Caco-2 (cell line): ENCODE results near the gene NUFIP1. TPM values are rescaled to one million over a fixed set of nuclear protein-coding genes. Genes with fewer than 3 reads are reported as not detected.

ENCODE experiments used
- BruUV-seq: library from RNA; stranded (reverse); fragments of 400-500 nt; replicated peaks from 2 replicates; lab custom pipeline; 2021; lab: Mats Ljungman, UMichigan
- CTCF ChIA-PET: fragments of 300-600 bp; sonication (Branson Sonifier 250); formaldehyde crosslinking; loops from one replicate; lab custom pipeline; 2022; ENCODE audit warnings: antibody characterized with exemption; lab: Charles Lee
- POLR2A ChIA-PET: fragments of 300-600 bp; sonication (Branson Sonifier 250); formaldehyde crosslinking; loops from one replicate; lab custom pipeline; 2022; ENCODE audit warnings: antibody characterized with exemption; lab: Charles Lee
- DNase-seq, 2 experiments: peaks; one replicate each; pipeline versions ENCODE4 v3.0.0 to v3.0.0-alpha.2; 2020 to 2022
- H3K27me3 ChIP-seq: replicated peaks from 2 replicates; pipeline ENCODE4 v1.6.0; 2011; ENCODE audit warnings: low read length; ENCODE audit not compliant: control insufficient read depth, insufficient read depth
- H3K36me3 ChIP-seq: 2 replicates; pipeline ENCODE4 v1.5.1; 2011; ENCODE audit warnings: low read length; ENCODE audit not compliant: control insufficient read depth, insufficient read depth
- H3K4me1 ChIP-seq: fragments of 250-450 bp; sonication (Bioruptor Pico); 2 replicates; pipeline ENCODE4 v1.5.1; 2020; ENCODE audit warnings: mild to moderate bottlenecking
- H3K4me3 ChIP-seq: 2 replicates; pipeline ENCODE4 v1.5.1; 2011; ENCODE audit warnings: low read depth, mild to moderate bottlenecking, control low read depth, low read length
- H3K9me3 ChIP-seq: fragments of 250-450 bp; sonication (Bioruptor Pico); 2 replicates; pipeline ENCODE4 v1.5.1; 2020; ENCODE audit warnings: mild to moderate bottlenecking, moderate library complexity
- H3K27ac Mint-ChIP-seq: one replicate; pipeline ENCODE4 v1.8.0; 2022; ENCODE audit warnings: mixed read lengths; ENCODE audit not compliant: unreplicated experiment
- H3K27me3 Mint-ChIP-seq: one replicate; pipeline ENCODE4 v1.8.0; 2022; ENCODE audit warnings: mixed read lengths; ENCODE audit not compliant: insufficient read depth, unreplicated experiment
- H3K36me3 Mint-ChIP-seq: one replicate; pipeline ENCODE4 v1.8.0; 2022; ENCODE audit warnings: mild to moderate bottlenecking, mixed read lengths; ENCODE audit not compliant: insufficient read depth, unreplicated experiment
- H3K4me1 Mint-ChIP-seq: one replicate; pipeline ENCODE4 v1.8.0; 2022; ENCODE audit warnings: low read depth, mixed read lengths; ENCODE audit not compliant: unreplicated experiment
- H3K4me3 Mint-ChIP-seq: one replicate; pipeline ENCODE4 v1.8.0; 2022; ENCODE audit warnings: mild to moderate bottlenecking, moderate library complexity, mixed read lengths; ENCODE audit not compliant: unreplicated experiment
- H3K9me3 Mint-ChIP-seq: one replicate; pipeline ENCODE4 v1.8.0; 2022; ENCODE audit warnings: mixed read lengths; ENCODE audit not compliant: unreplicated experiment
- CTCF ChIP-seq, 2 experiments: fragments of 200-600 bp in 1 of 2; IDR thresholded peaks; 1 replicate in 1 of 2; 2 replicates in 1 of 2; pipeline versions ENCODE4 v1.5.1 to v1.8.0; 2011 to 2022; ENCODE audit warnings: antibody characterized with exemption in 1 of 2, control low read depth in 1 of 2, inconsistent platforms in 1 of 2, low read depth in 1 of 2, low read length in 1 of 2, mild to moderate bottlenecking in 1 of 2, moderate library complexity in 1 of 2; ENCODE audit not compliant: insufficient read depth in 1 of 2, severe bottlenecking in 1 of 2, unreplicated experiment in 1 of 2
- intact Hi-C: fragments of 100-400 bp; cut with micrococcal nuclease; formaldehyde crosslinking; loops from one replicate; pipeline ENCODE4 v1.10.0; 2022; ENCODE audit not compliant: unreplicated experiment
- total RNA-seq: library from RNA; stranded (reverse); gene quantifications from 2 replicates; pipeline ENCODE4 v1.2.3, GENCODE V29; 2022

The NUFIP1 gene
- total RNA-seq, 1 experiment from 2014 or later: 15.4 TPM

DNA sequence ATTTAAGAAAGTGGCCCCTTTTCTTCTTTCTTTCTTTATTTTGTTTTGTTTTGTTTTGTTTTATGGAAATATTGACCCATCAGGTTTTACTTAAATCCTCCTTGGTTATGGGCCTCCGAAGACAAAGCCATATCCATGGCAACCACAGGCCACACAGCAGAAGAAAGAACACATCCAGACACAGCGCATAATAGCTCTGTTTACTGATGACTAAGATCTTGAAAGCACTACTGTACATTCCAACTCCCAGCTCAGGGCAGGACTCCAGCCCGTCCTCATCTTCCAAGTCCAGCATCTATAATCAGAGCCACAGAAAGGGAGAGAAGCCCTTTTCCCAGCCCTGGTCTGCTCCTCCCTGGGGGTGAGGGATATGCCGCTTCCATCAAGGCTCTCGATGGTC lies 84.3 kb downstream of the NUFIP1 start:
- ChIA-PET CTCF (interaction anchor here (0.6 to 1.0 kb wide), 2 partner anchors 421 to 470 kb away, joined by 3 to 15 read pairs; no protein-coding TSS in a partner anchor), POLR2A (no interaction called here)
- no peaks in the 10 kb centered on the region for H3K27me3 Mint-ChIP-seq
- DNase-seq: peak in 1 of 2 experiments; percentile 30
- TF ChIP-seq CTCF (IDR thresholded peaks at IDR 0.05; ENCODE audit: insufficient read depth in 1 of 2, low read depth in 1 of 2, low read length in 1 of 2, severe bottlenecking in 1 of 2, unreplicated experiment in 1 of 2): no peak
- H3K4me3 ChIP-seq: no peak overlapping the region
- H3K4me1 ChIP-seq: no peaks in the 10 kb centered on the region
- H3K27me3 ChIP-seq: no peaks in the 10 kb centered on the region
- no peaks in the 10 kb centered on the region for H3K9me3 ChIP-seq
- no peaks in the 10 kb centered on the region for H3K36me3 ChIP-seq
- H3K4me3 Mint-ChIP-seq: no peak overlapping the region
- no peaks in the 10 kb centered on the region for H3K36me3 Mint-ChIP-seq
- H3K9me3 Mint-ChIP-seq: no peaks in the 10 kb centered on the region
- intact Hi-C loops: no loop called here
- BruUV-seq: no TSS peak
- peak overlapping the region; percentile 33 for H3K27ac Mint-ChIP-seq
- no peaks in the 10 kb centered on the region for H3K4me1 Mint-ChIP-seq

- H3K9me3 ChIP-seq: no peaks in the 10 kb centered on the region
- Mint-ChIP-seq H3K27ac (no peak overlapping the region), H3K4me1 (no peaks in the 10 kb centered on the region), H3K36me3 (no peaks in the 10 kb centered on the region), H3K4me3 (no peak overlapping the region), H3K9me3 (peaks cover 7% of the 10 kb centered on the region), H3K27me3 (no peaks in the 10 kb centered on the region)
- no peak for DNase-seq
- no peak for TF ChIP-seq CTCF (IDR thresholded peaks at IDR 0.05; ENCODE audit: insufficient read depth in 1 of 2, low read depth in 1 of 2, low read length in 1 of 2, severe bottlenecking in 1 of 2, unreplicated experiment in 1 of 2)
- ChIA-PET CTCF (no interaction called here), POLR2A (no interaction called here)
- H3K36me3 ChIP-seq: no peaks in the 10 kb centered on the region
- no TSS peak for BruUV-seq
- intact Hi-C loops: no loop called here
- H3K4me3 ChIP-seq: no peak overlapping the region
- H3K27me3 ChIP-seq: no peaks in the 10 kb centered on the region
- H3K4me1 ChIP-seq: no peaks in the 10 kb centered on the region
Observed at GRCh38 chr13:44903574-44903985, 85.7 kb downstream of the NUFIP1 start.

DNA sequence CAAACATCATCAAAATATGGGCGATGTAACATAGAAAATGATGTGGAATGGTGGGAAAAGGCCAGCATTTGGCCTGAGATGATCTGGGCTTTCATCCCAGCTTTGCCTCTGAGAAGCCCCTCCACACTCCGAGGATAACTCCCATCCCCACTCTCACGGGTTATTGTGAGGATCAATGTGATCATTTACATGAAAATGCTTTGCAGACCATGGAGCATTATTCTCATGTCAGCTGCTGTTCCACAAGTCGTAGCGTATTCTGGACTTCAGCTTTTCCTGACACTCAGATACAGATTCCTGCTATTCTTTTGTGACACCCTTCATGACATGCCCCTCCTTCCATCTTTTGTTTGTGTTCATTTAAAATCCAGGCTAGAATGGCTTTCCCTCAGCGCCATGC lies 86.5 kb downstream of the NUFIP1 start:
- BruUV-seq: no TSS peak
- H3K4me1 ChIP-seq: no peaks in the 10 kb centered on the region
- POLR2A ChIA-PET: no interaction called here
- H3K4me3 Mint-ChIP-seq: no peak overlapping the region
- intact Hi-C loops: no loop called here
- no peaks in the 10 kb centered on the region for H3K36me3 ChIP-seq
- CTCF ChIA-PET: no interaction called here
- no peaks in the 10 kb centered on the region for H3K27me3 ChIP-seq
- no peak for TF ChIP-seq CTCF (IDR thresholded peaks at IDR 0.05; ENCODE audit: insufficient read depth in 1 of 2, low read depth in 1 of 2, low read length in 1 of 2, severe bottlenecking in 1 of 2, unreplicated experiment in 1 of 2)
- no peaks in the 10 kb centered on the region for H3K36me3 Mint-ChIP-seq
- no peak overlapping the region for H3K4me3 ChIP-seq
- H3K9me3 Mint-ChIP-seq: peaks cover 9% of the 10 kb centered on the region
- H3K9me3 ChIP-seq: no peaks in the 10 kb centered on the region
- H3K27me3 Mint-ChIP-seq: no peaks in the 10 kb centered on the region
- DNase-seq: no peak
- no peaks in the 10 kb centered on the region for H3K4me1 Mint-ChIP-seq
- H3K27ac Mint-ChIP-seq: no peak overlapping the region
